GM12891 (cell line): ENCODE results near the gene FGFBP2.

ENCODE experiments used
- POLR2A ChIP-seq: IDR thresholded peaks from 2 replicates; pipeline ENCODE4 v1.6.1; 2011; ENCODE audit warnings: low read depth, low read length, control low read depth
- POLR2AphosphoS5 ChIP-seq: IDR thresholded peaks from 2 replicates; pipeline ENCODE4 v1.6.1; 2011; ENCODE audit warnings: low read depth, low read length, control low read depth
- SPI1 ChIP-seq: IDR thresholded peaks from 2 replicates; pipeline ENCODE4 v1.6.1; 2011; ENCODE audit warnings: low read depth, low read length, control low read depth

DNA sequence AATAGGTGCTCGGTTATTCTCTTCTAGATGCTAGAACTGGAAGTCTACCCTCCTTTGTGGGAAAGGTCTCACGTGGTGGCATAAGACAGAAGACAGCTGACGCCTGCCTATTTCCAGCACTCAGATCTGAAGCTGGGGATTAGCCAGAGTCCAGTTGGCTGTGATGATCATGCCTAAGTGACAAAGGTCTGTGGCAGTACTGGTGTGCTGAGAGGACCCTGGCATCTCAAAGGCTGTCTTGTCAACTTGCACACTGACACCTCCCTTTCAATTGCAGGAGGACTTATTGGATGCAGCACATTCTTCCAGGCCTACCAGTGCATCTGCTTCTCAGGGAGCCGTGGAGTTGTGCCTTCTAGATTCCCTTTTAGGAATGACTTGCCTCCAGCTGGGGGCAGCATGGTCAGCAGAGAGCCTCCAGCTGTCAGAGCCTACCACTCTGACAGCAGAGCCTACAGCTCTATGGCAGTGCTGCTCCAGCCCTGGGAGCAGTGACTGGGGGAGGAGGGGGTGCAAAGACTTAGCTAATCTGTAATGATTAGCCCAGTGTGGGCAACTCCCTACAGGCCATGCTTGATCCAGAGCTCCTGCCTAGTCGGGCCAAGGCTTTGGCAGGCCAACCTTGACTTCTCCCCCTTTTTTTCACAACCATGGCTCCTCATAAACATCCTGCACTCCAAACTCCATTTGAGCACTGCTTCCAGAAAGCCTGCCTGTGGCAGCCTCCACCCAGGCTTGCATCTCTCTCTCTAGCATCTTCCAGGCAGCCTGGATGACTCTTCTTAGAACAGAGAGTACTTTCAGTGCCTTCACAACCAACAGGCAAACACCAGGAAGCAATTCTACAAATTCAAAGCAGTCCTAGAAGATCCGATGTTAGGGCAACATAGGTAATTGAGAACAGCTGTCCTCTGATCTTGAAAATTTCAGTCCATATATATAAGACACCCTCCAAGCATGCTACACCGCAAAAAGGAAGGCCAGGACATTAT is 13.8 kb upstream of the FGFBP2 start:
- TF ChIP-seq SPI1: no peak
- no peak for TF ChIP-seq POLR2A
- TF ChIP-seq POLR2AphosphoS5: no peak
